ENCODE data around the gene USP27X.

USP27X gene

DNA sequence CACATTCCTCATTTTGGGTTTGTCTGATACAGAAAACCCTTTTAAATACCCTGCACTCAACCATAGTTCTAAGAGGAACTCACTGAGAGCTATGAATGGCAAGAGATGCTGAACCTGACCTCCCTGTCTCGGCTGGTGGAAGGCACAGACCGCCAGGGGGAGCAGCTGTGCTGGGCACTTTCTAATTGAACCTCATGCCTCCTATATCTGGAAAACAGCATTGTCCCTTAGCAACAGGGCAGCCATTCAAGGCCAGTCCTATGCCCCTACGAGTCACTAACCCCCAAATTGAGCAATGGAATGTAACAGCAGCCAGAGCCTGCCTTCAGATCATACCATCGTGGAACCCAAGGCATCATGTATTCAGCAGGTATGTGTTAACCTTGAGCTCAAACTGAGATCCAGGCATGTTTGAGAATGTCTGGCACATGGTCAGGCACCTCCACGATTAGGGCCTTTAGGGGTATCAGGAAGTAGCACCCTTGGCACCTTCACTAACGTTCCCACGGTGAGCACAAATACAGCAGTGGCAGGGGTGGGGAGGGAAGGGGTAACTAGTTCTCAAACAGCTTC is 5.1 kb downstream of the USP27X start:
- peak; percentile 26 to 28 for DNase-seq (ENCODE audit: low read depth in 1 of 2, low spot score in 1 of 2)

DNA sequence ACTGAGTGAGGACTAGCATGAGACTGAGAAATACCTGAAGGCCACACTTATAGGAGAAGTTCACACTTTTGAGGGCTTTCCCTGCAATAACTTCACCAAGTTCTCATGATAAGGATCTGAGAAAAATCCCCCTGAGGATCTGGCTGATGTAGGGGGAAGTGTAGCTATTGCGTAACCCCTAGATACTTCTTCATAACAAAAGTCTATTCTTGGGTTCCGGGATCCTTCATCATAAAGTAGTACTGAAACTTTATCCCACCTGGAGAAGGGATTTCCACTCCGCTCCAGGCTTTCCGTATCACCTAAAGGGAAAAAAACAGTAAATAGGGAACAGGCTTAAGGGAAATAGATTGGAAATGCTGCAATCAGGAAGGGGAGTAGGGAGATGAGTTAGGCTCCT is 13.3 kb downstream of the USP27X start:
- DNase-seq (ENCODE audit: low read depth in 1 of 2, low spot score in 1 of 2), result no peak

DNA sequence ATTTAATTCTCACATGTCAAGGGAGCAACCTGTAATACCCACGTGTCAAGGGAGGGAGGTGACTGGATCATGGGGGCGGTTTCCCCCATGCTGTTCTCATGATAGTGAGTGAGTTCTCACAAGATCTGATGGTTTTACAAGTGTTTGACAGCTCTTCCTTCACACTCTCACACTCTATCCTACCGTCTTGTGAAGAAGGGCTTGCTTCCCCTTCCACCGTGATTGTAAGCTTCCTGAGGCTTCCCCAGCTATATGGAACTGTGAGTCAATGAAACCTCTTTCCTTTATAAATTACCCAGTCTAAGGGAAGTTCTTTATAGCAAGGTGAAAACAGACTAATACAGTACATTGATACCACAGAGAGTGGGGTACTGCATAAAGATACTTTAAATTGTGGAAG is 17.7 kb downstream of the USP27X start:
- no peak for DNase-seq (ENCODE audit: low read depth in 1 of 2, low spot score in 1 of 2)

DNA sequence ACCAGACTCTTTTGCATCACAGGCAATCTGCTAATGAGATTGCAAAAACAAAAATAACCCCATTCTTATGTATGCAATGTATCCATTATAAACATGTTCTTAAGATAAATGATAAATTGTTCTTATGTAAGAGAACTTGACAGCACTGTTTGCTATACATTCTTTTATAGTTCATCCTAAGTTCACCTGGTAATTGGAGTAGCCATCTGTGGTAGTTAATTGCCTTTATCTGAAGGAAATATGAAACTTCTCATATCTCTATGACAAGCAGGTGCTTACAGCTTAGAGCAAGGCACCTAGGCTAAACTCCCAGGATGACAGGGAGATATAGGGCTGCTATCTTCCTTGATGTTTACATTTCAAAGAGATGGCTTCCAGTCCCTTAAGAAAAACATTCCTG is 21.8 kb downstream of the USP27X start:
- DNase-seq (ENCODE audit: low read depth in 1 of 2, low spot score in 1 of 2), result no peak

DNA sequence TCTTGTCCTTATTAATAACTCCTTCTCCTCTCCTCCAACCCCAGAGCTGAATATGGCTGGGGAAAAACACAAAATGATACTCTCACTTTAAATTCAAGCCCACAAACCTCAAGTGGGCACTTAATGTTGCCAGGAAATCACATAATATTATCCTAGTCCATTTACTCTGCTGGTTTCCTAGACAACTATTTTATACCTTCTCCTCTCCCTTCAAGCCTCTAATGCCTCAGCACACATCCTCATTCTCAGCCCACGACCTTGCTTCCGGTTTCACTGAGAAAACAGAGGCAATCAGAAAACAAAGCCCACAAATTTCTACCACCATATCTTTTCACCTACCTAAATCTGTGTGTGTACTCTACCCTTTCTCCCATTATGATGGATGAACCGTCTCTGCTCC is 31.1 kb downstream of the USP27X start:
- no peak for DNase-seq (ENCODE audit: low read depth in 1 of 2, low spot score in 1 of 2)

DNA sequence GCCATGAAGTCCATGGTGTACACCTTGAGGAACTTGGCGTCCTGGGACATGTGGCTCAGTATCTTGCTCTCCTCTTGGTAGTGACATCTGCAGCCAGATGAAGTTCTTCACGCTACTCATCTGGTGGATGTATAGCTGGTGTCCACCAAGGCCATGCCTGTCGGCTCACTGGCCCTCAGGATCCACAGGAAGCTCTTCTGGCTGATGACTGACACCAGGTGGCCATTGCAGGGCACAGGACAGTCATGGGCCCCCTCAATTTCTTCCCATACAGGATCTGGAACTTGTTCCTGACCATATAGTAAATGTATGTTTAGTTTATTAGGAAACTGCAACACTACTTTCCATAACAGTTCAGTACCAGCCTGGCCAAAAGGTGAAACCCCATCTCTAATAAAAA is 32.8 kb downstream of the USP27X start:
- no peak for DNase-seq (ENCODE audit: low read depth in 1 of 2, low spot score in 1 of 2)

DNA sequence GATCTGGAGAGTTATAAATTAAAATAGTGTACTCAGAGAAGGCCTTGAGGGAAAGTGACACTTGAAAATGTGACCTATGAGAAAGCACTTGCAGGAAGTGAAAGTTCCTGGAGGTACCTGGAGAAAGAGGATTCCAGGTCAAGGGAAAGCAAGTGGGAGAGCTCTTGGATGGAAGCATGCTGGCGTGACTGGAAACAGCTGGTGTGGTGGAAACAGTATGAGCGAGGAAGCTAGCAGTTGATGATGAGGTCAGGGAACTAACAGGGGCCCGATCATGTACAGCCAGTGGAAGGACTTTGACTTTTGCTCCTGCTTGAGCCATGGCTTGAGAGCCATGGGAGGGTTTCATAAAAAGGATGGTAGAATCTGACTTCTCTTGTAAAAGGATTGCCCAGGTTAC is 33.6 kb downstream of the USP27X start:
- DNase-seq (ENCODE audit: low read depth in 1 of 2, low spot score in 1 of 2), result no peak

DNA sequence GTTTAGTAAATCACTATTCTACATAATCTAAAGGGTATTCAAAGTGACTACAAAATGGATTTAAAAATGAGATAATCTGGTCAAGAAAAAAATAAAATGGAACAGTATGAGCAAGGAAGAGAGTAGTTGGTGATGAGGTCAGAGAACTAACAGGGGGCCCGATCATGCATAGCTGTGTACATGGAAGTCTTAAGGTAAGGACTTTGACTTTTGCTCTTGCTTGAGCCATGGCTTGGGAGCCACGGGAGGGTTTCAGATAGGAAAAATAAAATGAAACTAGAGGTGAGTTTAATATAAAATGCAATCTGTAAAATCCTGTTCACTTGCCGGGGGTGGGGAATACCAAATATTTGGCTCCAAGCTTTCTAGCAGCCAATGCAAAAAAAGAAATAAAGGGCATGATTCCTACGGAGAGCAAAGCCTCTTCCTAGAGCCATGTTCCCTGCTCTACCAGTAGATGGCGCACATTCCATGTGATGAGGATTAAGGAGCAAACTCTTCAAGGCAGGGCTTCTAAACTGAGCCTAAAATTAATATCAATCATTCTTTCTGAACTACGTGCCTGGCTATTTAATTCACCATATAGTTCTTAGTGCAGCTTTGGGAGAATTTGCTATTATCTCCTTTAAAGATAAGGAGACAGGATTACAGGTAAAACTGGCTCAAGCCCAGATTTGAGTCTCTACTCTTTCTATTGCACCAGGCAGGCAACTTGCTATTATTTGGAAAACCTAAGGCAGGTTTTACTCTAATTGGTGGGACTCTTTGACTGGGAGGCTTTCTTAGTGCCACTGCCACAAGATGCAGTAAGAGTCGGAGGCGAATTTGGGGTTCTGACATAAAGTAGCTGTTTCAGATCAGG is 36.3 kb downstream of the USP27X start:
- DNase-seq (ENCODE audit: low read depth in 1 of 2, low spot score in 1 of 2), result peak in 1 of 2 donors; percentile 20

DNA sequence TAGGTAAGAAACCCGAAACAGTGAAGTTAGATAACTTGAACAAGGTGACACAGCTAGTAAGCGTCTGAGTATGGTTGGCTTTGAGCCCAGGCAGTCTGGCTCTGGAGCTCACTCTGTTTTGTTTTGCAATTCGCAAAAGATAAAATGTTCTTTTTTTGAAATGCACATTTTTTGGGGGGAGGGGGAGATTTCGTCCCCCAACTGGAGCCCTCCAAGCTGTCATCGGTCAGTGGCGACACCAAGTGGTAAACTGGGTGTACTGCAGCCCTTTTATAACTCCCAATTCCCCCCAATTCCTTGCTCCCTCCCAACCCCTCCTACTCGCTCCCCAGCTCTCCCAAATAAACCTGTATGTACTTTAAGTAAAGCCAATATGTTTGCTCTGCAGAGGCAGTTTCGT is 40.3 kb downstream of the USP27X start:
- DNase-seq (ENCODE audit: low read depth in 1 of 2, low spot score in 1 of 2), result no peak

DNA sequence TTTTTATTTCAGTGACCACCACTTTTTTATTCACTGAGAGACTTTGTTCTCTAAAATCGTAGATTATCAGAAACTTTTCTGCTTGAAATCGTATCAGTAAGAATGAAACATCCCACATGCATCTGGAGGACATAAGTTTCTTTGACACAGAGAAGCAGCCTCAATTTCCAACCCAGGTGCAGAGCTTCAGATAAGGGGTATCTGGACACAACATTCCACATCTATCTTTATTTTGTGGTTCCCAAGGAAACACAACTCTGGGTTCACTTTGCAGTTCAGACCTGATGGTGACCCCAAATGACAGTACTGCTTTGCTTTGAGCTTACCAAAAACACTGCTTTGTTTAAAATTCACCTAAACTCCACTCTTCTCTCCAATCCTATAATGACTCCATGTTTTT is 41.8 kb downstream of the USP27X start:
- no peak for DNase-seq (ENCODE audit: low read depth in 1 of 2, low spot score in 1 of 2)

DNA sequence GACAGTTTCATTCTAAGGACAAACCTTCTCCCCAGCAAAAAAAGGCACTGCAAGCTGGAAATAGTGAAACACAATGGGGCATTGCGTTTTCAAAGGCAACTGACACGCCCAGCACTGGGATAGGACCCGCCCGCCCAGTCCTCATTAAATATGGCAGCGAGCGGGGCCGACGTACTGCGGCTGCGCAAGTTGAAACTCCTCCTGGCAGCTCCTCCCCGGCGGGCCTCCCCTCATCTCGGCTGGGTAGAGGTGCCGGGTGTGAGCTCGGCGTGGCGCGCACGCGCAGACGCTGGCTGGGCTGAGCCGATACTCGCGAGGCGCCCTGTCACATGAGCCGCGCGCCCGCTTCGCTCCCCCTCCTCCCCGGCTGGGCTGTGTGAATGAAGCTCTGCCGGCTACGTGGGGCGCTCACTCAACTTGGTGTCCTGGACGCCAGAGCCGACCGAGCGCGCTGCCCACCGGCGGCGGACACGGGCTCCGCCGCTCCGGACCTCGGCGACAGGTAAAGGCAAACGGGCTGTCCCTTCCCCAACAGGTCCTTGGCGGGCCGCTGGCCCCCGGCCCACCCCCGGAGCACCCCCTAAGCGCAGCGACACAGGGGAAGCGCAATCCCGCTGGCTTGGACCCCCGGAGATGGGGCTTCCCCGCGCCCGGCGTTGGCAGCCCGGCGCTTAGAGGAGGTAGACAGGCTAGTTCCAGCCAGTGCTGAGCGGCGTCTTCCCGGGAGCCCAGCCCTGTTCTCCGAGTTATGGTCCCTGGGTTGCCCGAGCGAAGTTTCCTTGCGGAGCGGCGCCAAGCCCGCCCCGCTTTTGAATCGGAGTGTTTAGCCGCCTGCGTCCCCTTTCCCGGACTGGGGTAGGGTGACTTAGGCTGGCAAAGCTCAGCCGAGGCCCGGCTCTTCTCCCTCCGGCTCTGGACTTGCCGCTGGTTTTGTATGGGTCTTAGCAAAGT is 43.3 kb downstream of the USP27X start, which contains the start of gene CLCN5:
CLCN5 (plus strand) TSS at position 306 of the 951 bp plus-strand sequence. CDS start 2,703 bp downstream, outside the sequence.
- peak; percentile 79 to 90 for DNase-seq (ENCODE audit: low read depth in 1 of 2, low spot score in 1 of 2)

DNA sequence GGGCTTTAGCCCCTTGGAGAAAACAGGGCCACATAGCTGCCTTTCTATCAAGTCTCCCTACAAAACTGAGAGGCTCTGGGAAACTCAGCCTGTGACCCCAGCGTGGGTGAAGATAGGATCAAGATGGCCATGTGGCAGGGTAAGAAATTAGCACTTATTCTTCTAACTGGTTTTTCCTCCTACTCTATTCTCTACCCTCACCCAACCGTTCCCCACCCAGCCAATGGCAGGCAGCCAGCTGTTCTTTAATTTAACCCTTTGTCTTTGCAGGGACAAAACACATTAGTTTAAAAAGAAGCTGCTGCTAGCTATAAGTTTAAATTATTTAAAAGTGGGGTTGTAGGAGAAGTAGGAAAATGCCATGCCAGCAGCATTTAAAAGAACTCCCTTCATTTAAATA is 45.9 kb downstream of the USP27X start:
- DNase-seq (ENCODE audit: low read depth in 1 of 2, low spot score in 1 of 2), result no peak

DNA sequence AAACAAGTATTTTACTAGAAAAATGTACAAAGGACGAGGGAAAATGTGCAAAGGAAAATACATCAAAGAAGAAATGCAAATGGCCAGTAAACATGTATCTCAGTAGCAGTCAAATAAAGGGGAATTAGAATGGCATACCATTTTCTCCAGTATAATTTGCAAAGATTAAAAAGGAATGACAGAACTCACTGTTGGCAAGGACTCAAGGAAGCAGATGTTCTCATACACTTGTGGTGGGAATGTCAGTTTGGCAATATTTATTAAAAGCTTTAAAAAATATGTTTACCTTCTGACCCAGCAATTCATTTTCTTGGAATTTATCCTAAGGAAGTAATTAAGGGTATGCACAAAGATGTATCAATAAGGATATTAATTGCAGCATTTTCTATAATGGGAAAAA is 50.8 kb downstream of the USP27X start:
- DNase-seq (ENCODE audit: low read depth in 1 of 2, low spot score in 1 of 2), result no peak
